Loucy (cell line): ENCODE data around the gene ZNF692.

Source experiments
- CTCF ChIP-seq: fragments of 200-600 bp; sonication (generic); conservative IDR thresholded peaks from 2 replicates; pipeline ENCODE4 v1.5.1; 2014; ENCODE audit warnings: mild to moderate bottlenecking, antibody characterized with exemption, low read length
- EZH2phosphoT487 ChIP-seq: fragments of 200-600 bp; IDR thresholded peaks from 2 replicates; pipeline ENCODE4 v1.6.1; 2018; ENCODE audit warnings: antibody characterized with exemption, mild to moderate bottlenecking, moderate library complexity, borderline replicate concordance

- TF ChIP-seq CTCF (no peak), EZH2phosphoT487 (no peak)
Observed at GRCh38 chr1:248862998-248863881, 4.4 kb upstream of the ZNF692 start.
